Testis (tissue), 2 donors: ENCODE results near the gene OPA3.

Experiments used
- POLR2A ChIP-seq: fragments of 450-650 bp; IDR thresholded peaks from one replicate; pipeline ENCODE4 v1.6.1; 2017; ENCODE audit warnings: antibody characterized with exemption, mild to moderate bottlenecking, moderate library complexity
- TF ChIP-seq, protein P1 (sequence below), 3 experiments: fragments of 450-650 bp in 2 of 3; fragments of 200-600 bp in 1 of 3; sonication (generic) in 1 of 3; IDR thresholded peaks; one replicate each; pipeline ENCODE4 v1.5.1; 2016 to 2019; ENCODE audit warnings: antibody characterized with exemption in 3 of 3, mild to moderate bottlenecking in 2 of 3, moderate library complexity in 1 of 3

DNA sequence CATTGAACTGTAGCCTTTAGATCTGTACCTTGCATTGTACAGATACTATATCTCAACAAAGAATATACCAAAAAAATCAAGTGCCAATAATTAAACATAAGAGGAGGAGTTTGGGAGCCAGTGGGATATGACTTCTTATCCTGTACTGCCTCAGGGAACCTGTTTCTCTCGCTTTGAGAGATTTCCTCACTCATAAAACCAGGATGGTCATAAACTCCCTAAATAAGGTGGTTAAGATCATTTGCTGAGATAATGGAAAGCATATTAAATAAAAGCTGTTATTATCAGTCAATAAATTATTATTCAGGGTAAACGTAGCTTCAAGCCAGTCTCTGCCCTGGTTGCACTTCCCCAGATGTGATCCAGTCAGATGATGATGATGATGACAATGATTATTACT is 17.0 kb downstream of the OPA3 start:
- TF ChIP-seq, protein P1, sequence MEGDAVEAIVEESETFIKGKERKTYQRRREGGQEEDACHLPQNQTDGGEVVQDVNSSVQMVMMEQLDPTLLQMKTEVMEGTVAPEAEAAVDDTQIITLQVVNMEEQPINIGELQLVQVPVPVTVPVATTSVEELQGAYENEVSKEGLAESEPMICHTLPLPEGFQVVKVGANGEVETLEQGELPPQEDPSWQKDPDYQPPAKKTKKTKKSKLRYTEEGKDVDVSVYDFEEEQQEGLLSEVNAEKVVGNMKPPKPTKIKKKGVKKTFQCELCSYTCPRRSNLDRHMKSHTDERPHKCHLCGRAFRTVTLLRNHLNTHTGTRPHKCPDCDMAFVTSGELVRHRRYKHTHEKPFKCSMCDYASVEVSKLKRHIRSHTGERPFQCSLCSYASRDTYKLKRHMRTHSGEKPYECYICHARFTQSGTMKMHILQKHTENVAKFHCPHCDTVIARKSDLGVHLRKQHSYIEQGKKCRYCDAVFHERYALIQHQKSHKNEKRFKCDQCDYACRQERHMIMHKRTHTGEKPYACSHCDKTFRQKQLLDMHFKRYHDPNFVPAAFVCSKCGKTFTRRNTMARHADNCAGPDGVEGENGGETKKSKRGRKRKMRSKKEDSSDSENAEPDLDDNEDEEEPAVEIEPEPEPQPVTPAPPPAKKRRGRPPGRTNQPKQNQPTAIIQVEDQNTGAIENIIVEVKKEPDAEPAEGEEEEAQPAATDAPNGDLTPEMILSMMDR (IDR thresholded peaks at IDR 0.05) = no peak
- TF ChIP-seq POLR2A = no peak
